Ishikawa (cell line): ENCODE results near the gene ADSS2.

Experiments
- CEBPB ChIP-seq: IDR thresholded peaks from 2 replicates; pipeline ENCODE4 v1.6.1; 2012
- CREB1 ChIP-seq: IDR thresholded peaks from 2 replicates; pipeline ENCODE4 v1.6.1; 2012; ENCODE audit warnings: low read depth
- EGR1 ChIP-seq: IDR thresholded peaks from 2 replicates; pipeline ENCODE4 v1.6.1; 2012
- EP300 ChIP-seq: IDR thresholded peaks from 2 replicates; pipeline ENCODE4 v1.6.1; 2012; ENCODE audit warnings: borderline replicate concordance
- FOXM1 ChIP-seq: IDR thresholded peaks from 2 replicates; pipeline ENCODE4 v1.6.1; 2012; ENCODE audit warnings: low read depth, borderline replicate concordance
- NFIC ChIP-seq: IDR thresholded peaks from 2 replicates; pipeline ENCODE4 v1.6.1; 2012
- RAD21 ChIP-seq: IDR thresholded peaks from 2 replicates; pipeline ENCODE4 v1.6.1; 2012; ENCODE audit warnings: low read depth
- TAF1 ChIP-seq: IDR thresholded peaks from 2 replicates; pipeline ENCODE4 v1.6.1; 2012; ENCODE audit warnings: low read depth, mild to moderate bottlenecking
- TCF12 ChIP-seq: IDR thresholded peaks from 2 replicates; pipeline ENCODE4 v1.6.1; 2012; ENCODE audit warnings: low read depth
- TEAD4 ChIP-seq: IDR thresholded peaks from 2 replicates; pipeline ENCODE4 v1.6.1; 2012
- YY1 ChIP-seq: IDR thresholded peaks from 2 replicates; pipeline ENCODE4 v1.6.1; 2012; ENCODE audit warnings: low read depth
- ZBTB7A ChIP-seq: IDR thresholded peaks from 2 replicates; pipeline ENCODE4 v1.6.1; 2012; ENCODE audit warnings: low read depth
- TF ChIP-seq, protein P1 (sequence below): IDR thresholded peaks from 2 replicates; pipeline ENCODE4 v1.6.1; 2012
- TF ChIP-seq, protein P2 (sequence below): IDR thresholded peaks from 2 replicates; pipeline ENCODE4 v1.6.1; 2012; ENCODE audit warnings: low read depth, mild to moderate bottlenecking
- TF ChIP-seq, protein P3 (sequence below): IDR thresholded peaks from 2 replicates; pipeline ENCODE4 v1.6.1; 2012

The ADSS2 gene

DNA sequence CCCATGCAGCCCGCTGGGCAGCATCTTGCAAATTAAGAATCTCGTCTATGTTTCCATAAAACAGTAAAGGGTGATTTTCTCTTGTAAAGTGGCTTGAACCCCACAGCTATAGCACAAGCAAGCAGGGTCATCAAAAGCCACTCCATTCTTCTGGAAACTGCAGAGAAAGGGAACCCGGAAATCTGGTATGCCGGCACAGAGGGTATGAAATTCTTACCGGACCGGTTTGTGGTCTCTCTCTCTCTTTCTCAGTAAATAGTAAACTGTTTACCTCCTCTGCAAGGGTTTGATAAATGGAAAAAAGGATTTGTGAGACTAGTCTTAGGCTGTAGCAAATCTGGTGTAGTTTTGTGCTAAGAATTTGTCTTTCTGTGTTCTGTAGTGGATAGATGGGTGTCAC, 2.7 kb upstream of the ADSS2 start:
- TF ChIP-seq FOXM1 (no peak), TAF1 (no peak), NFIC (no peak), TEAD4 (no peak), RAD21 (no peak), ZBTB7A (no peak), TCF12 (no peak), EP300 (no peak), CREB1 (no peak)
- TF ChIP-seq, protein P1, sequence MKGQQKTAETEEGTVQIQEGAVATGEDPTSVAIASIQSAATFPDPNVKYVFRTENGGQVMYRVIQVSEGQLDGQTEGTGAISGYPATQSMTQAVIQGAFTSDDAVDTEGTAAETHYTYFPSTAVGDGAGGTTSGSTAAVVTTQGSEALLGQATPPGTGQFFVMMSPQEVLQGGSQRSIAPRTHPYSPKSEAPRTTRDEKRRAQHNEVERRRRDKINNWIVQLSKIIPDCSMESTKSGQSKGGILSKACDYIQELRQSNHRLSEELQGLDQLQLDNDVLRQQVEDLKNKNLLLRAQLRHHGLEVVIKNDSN, result no peak
- TF ChIP-seq, protein P2, sequence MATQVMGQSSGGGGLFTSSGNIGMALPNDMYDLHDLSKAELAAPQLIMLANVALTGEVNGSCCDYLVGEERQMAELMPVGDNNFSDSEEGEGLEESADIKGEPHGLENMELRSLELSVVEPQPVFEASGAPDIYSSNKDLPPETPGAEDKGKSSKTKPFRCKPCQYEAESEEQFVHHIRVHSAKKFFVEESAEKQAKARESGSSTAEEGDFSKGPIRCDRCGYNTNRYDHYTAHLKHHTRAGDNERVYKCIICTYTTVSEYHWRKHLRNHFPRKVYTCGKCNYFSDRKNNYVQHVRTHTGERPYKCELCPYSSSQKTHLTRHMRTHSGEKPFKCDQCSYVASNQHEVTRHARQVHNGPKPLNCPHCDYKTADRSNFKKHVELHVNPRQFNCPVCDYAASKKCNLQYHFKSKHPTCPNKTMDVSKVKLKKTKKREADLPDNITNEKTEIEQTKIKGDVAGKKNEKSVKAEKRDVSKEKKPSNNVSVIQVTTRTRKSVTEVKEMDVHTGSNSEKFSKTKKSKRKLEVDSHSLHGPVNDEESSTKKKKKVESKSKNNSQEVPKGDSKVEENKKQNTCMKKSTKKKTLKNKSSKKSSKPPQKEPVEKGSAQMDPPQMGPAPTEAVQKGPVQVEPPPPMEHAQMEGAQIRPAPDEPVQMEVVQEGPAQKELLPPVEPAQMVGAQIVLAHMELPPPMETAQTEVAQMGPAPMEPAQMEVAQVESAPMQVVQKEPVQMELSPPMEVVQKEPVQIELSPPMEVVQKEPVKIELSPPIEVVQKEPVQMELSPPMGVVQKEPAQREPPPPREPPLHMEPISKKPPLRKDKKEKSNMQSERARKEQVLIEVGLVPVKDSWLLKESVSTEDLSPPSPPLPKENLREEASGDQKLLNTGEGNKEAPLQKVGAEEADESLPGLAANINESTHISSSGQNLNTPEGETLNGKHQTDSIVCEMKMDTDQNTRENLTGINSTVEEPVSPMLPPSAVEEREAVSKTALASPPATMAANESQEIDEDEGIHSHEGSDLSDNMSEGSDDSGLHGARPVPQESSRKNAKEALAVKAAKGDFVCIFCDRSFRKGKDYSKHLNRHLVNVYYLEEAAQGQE, result no peak

DNA sequence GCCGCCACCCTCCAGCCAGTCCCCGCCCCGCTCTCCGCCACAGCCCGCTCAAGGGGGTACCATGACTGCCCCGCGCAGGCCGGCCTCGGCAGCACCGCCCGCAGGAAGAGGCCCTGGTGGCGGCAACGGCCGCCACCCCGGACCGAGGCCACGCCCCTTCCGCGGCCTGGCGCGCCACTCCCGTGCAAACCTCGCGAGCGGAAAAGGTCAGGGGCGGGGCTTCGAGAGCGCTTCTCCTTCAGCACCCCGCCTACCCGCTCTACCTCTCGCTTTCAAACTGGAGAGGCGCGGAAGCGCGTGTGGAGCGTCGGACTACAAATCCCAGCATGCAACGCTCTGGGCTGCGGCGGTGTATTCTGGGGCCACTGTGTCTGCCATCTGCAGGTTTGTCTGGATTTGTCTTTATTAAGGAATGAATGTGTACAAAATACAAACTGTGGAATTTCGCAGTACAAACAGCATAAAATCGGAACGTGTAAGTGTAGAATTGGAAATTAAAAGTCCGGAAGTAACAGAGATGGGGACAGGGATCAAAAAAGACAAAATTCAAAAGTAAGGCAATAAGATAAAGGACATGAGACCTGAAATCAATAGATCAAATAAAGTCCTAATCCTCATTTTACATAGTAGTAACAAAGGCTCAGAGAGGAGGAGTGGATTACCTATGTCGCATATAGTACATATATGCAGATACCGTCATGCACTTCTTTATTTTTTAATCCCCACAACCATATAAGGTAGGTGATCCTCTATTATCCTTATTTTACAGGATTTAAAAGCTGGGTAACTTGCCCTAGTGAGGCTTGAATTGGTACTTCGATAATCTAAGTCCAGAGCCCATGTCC, 464 bp upstream of the ADSS2 start:
- peak; percentile 30; the same call in 1 of the 2 replicates for TF ChIP-seq TEAD4
- TF ChIP-seq, protein P1, result no peak; the same call in 1 of the 2 replicates
- peak; percentile 24; the same call in 1 of the 2 replicates for TF ChIP-seq EP300
- no peak for TF ChIP-seq NFIC
- TF ChIP-seq, protein P3, sequence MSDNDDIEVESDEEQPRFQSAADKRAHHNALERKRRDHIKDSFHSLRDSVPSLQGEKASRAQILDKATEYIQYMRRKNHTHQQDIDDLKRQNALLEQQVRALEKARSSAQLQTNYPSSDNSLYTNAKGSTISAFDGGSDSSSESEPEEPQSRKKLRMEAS, result peak; percentile 22; the same call in 1 of the 2 replicates
- TF ChIP-seq YY1, result peak; percentile 85
- TF ChIP-seq TCF12, result peak; percentile 23; the same call in 1 of the 2 replicates

DNA sequence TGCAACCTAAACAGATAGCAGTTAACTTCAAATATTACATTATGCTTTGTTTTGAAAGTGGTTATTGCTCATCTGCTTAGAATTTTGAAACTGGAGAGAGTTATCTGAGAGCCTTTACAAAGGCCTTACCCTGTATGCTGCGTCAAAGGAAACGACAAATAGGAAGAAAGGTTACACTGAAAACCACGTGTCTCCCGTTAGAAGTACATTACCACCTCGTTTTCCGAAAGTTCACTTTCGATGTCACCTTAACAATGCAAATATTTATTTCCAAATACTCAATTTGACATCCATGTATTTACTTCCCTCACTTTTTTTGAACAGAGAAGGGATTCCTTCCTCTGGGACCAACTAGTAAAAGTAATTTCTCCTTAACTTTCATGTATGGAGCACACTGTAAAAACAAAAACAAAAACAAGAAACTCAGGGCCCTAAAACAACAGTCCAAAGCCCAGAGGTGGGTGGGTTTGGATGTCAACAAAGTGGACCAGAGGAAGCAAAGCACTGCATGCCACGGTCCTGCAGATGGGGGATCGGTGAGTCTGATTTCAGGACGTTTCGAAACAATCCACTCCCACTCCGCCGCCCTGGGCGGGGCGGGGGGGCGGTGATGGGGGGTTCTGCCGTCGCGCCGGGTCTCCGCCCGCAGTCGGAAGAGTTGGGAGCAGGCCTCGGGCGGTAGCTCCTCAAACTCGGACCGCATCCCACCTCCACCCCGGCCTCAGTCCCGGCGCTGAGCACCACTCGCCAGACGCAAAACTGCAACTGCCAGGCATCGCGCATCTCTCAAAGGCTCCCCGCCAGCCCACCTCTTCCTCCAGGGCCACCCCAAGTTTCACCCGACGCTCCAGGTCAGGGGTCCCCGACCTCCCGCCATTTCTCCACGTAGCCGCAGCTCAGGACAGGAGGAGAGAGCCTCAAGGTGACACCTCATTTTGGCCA, 841 bp downstream of the ADSS2 start:
- TF ChIP-seq ZBTB7A, result peak; percentile 38
- TF ChIP-seq YY1, result 0 out of 2 replicates have a peak, but pooled peaks have one; percentile 60
- TF ChIP-seq EGR1, result no peak

DNA sequence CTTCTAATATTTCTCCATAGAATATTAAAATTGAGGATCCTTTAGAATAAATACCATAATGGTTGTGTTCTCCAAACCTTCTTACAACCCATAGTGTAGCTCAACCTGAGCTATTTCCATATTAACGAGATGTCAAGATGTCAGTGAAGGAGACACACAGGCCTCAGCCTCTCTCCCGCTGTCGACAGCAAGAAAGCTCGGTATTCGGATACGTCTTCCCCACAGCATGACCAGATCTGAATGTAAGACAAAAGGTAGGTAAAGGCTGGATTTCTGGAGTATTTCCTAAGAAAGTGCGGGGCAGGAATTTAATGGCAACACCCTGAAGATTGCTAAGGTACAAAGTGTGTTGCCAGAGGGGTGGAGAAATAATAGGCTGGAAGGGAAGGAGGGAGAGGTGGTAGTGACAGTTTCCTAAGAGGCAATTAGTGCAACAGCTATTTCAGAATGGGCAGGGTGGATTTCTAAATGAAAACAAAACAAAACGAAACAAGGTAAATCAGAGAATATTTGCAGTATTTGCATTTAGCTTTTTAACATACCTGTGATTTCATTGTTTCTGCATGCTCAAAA, 1.7 kb downstream of the ADSS2 start:
- TF ChIP-seq RAD21, result no peak
- TF ChIP-seq YY1, result no peak

DNA sequence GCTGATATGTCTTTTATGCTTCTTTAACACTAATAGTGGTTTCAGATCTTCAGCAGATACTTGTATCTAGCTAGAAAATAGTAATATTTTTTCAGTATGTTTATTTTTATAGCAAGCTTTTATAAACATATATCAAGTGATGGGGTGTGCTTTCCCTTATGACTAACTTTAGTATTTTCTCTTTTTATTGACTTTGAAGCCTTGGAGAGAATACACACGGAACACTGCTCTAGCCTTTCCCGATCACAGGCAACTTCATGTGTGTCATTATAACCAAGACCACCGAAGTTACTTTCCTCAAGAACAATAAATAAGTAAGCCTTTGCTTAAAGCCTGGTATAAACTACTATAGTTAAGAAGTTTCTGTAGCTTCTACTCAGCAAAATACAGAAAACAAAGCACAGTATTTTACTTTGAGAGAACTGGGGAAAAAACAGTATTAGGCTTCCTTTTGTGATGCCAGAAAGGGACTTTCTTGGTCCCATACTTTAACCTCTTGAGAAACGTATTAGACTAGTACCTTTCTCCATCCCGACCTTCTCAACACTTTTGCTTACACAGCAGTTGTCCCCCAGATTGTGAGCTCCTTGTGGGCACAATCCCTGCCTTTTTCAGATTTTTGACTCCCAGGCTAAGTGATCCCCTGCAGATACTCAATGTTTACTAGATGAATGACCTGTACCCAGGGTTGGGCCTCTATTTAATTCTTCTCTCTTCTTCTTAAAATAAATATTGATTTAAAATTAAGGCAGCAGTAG, 3.3 kb downstream of the ADSS2 start:
- no peak for TF ChIP-seq EGR1
- no peak for TF ChIP-seq CREB1
- TF ChIP-seq FOXM1, result no peak
- TF ChIP-seq, protein P1, result no peak
- no peak for TF ChIP-seq TCF12
- TF ChIP-seq ZBTB7A, result no peak
- TF ChIP-seq TAF1, result no peak
- no peak for TF ChIP-seq CEBPB
- TF ChIP-seq, protein P2, result no peak
- TF ChIP-seq EP300, result no peak
- no peak for TF ChIP-seq NFIC
- TF ChIP-seq, protein P3, result no peak
- no peak for TF ChIP-seq YY1
